Coronary artery (tissue), 2 donors: ENCODE data around the gene SV2B.
A peak's percentile ranks its signal among the peaks of the same experiment; 100 is the strongest.
"Not testable (repeated sequence)": the region's sequence is repeated elsewhere in the genome, so short reads cannot be mapped to it uniquely, and the experiment has no call there.

Experiments used
- DNase-seq: peaks from one replicate; pipeline ENCODE4 v3.0.0-alpha.2; 2017; ENCODE audit warnings: low spot score
- H3K27ac ChIP-seq, 2 donors: fragments of 200-600 bp; sonication (generic); one replicate each; pipeline ENCODE4 v1.5.1; 2016 to 2019
- H3K4me3 ChIP-seq: fragments of 200-600 bp; sonication (generic); 2 replicates; pipeline ENCODE4 v1.5.1; 2016; ENCODE audit warnings: mild to moderate bottlenecking, moderate library complexity
- TF ChIP-seq, protein P1 (sequence below): fragments of 200-600 bp; sonication (generic); IDR thresholded peaks from one replicate; pipeline ENCODE4 v1.5.1; 2019; ENCODE audit warnings: antibody characterized with exemption

Gene SV2B

DNA sequence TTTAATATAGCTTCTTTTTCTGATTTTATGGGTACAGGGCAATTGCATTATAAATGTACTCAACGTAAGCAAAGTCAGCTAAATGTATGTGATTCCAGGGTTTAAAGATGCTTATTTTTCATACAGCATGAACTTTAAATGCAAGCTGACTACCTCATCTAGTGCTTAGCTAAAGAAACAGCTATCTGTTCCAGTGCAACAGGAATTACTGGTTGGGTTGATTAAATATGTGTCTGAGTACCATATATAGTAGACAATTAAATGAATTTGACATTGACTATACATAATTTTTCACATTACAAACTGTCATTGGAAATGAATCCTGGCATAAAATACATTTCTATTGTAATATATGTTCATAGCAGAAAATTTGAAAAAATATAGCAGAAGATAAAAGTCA, 26.3 kb upstream of the SV2B start:
- H3K27ac ChIP-seq: no peak overlapping the region
- H3K4me3 ChIP-seq: no peak overlapping the region
- TF ChIP-seq, protein P1, sequence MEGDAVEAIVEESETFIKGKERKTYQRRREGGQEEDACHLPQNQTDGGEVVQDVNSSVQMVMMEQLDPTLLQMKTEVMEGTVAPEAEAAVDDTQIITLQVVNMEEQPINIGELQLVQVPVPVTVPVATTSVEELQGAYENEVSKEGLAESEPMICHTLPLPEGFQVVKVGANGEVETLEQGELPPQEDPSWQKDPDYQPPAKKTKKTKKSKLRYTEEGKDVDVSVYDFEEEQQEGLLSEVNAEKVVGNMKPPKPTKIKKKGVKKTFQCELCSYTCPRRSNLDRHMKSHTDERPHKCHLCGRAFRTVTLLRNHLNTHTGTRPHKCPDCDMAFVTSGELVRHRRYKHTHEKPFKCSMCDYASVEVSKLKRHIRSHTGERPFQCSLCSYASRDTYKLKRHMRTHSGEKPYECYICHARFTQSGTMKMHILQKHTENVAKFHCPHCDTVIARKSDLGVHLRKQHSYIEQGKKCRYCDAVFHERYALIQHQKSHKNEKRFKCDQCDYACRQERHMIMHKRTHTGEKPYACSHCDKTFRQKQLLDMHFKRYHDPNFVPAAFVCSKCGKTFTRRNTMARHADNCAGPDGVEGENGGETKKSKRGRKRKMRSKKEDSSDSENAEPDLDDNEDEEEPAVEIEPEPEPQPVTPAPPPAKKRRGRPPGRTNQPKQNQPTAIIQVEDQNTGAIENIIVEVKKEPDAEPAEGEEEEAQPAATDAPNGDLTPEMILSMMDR: no peak
- no peak for DNase-seq

DNA sequence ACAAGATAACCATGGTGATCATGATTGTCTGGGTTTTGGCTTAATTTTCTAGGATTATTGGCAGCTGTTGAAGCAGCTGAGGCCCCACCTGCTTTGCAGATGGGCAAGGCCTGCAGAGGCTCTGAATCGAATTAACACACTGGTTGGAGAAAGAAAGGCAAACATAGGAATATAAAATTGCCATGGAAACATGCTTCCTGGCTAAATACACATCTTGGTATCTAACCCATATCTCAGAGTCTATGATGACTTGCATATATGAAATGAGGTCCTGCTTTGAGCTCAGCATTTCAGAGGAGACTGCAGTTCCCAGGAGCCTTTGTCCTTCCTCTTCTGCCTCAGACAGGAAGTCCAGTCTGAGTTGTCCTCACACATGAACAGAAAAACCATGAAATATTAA, 24.3 kb upstream of the SV2B start:
- DNase-seq: no peak
- TF ChIP-seq, protein P1: no peak
- Histone ChIP-seq H3K27ac (no peak overlapping the region), H3K4me3 (no peak overlapping the region)

DNA sequence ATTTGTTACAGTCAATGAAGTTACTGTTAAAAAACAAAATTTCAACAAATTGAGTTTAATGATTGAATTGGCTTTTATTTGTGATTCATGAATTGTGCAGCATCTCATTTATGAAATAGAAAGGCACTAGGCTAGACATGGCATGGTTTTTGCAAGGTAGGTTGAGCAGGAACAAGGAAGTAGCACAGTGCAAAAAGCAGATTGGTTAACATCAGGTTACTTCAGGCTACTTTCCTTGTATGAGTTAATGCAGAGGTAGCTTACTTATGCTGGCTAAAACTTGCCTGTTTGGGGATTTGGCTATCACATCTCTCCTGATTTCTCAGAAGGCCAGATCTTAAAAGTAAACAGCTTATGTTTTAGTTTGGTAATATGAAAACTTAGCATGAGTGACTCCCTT, 23.0 kb upstream of the SV2B start:
- Histone ChIP-seq H3K27ac (no peak overlapping the region), H3K4me3 (no peak overlapping the region)
- TF ChIP-seq, protein P1: no peak
- no peak for DNase-seq

DNA sequence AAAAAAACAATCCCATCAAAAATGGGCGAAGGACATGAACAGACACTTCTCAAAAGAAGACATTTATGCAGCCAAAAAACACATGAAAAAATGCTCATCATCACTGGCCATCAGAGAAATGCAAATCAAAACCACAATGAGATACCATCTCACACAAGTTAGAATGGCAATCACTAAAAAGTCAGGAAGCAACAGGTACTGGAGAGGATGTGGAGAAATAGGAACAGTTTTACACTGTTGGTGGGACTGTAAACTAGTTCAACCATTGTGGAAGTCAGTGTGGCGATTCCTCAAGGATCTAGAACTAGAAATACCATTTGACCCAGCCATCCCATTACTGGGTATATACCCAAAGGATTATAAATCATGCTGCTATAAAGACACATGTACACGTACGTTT, 6.2 kb upstream of the SV2B start:
- not testable (repeated sequence) for H3K4me3 ChIP-seq, H3K27ac ChIP-seq

DNA sequence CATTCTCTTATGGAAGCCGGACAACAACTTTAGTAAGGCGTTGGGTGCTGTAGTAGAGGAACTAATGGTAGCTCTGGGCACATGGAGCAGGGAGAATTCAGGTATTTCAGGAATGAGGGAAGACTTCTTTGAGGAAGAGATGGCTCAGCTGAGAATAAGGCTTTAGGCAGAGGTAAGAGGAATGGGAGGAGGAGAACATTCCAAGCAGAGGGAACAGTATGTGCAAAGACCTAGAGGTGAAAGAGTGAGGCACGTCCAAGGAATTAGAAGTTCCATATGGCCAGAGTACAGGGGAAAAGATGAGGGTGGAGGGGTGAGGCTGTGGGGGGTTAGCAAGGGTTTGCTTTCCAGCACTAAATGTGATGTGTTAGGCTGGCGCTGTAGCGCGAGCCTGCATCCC, 1.6 kb upstream of the SV2B start:
- no peak for DNase-seq
- no peak overlapping the region for H3K27ac ChIP-seq
- TF ChIP-seq, protein P1: no peak
- no peak overlapping the region for H3K4me3 ChIP-seq

More for the DNA sequence above, 6.2 kb upstream of the SV2B start:
- not testable (repeated sequence) for DNase-seq

DNA sequence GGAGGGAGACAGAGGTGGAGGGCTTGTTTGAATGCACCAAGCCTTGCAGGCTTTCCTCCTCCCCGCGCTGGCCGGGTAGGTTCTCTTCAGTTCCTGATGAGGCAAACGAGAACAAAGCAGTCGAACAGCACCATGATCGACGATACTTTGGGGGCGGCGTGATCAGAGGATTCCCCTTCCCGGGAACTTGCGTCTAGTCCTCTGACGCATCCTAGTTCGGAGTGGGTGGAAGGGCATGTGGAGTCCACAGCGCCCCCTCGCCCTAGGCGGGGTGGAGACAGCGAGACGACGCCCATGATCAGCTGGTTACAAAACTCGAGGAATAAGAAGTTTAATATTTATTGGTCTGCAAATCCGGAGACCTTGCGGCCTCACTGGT, 452 bp upstream of the SV2B start:
- Histone ChIP-seq H3K4me3 (peak overlapping the region; percentile 71), H3K27ac (no peak overlapping the region)
- TF ChIP-seq, protein P1: no peak
- DNase-seq: no peak

DNA sequence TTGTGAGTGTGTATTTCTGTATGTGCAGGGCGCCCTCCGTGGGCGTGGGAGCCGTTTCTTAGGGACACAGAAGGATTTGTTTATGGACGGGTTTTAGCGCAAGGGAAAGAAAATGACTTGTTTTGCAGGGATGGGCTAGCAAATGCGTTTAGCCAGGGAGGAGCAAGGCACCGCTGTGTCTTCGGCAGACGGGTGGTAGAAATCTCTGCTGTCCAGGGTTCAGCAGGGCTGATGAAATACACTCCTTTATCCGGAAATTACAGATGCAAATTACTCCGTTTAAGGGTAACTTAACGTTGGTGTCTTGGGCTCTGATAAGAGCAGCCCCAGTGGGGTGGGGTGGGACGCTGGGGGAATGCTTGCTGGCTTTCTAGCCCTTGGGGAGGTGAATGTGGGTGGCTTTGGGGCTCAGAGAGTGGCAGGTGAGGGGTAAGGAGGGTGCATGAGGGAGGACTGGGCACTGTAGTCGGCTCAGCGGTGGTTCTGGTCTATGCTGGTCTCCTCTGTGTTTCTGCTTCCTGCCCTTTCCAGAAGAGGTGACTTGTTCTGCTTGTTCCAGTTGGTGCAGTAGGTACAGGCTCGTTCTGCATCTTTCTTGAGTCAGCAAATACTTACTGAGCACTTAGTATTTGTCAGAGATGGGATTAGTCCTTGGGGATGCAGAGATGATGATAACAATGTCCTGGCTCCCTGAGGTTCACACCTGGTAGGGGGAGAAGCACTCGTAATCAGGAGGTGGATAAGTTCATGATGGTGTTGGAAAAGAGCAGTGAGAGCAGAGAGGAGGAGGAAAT, 954 bp downstream of the SV2B start:
- TF ChIP-seq, protein P1: no peak
- no peak for DNase-seq
- Histone ChIP-seq H3K4me3 (peak overlapping the region; percentile 71), H3K27ac (no peak overlapping the region)
